T-helper 2 cell treated with Interferon-gamma antibody and Interleukin-4, amounts not matched to agents 100 ng/mL and 5 ng/mL, for 36 hours (primary cell): ENCODE measurements around the gene TNFSF11. TPM values are rescaled to one million over a fixed set of nuclear protein-coding genes. Genes with fewer than 3 reads are reported as not detected.

Source experiments
- intact Hi-C: fragments of 100-400 bp; cut with micrococcal nuclease; formaldehyde crosslinking; loops from one replicate; pipeline ENCODE4 v1.15.1; 2023
- total RNA-seq: library from RNA; stranded (reverse); gene quantifications from 2 replicates; pipeline ENCODE4 v1.2.3, GENCODE V29; 2022

Gene TNFSF11
- total RNA-seq, 1 donor from 2014 or later, result 6.3 TPM

DNA sequence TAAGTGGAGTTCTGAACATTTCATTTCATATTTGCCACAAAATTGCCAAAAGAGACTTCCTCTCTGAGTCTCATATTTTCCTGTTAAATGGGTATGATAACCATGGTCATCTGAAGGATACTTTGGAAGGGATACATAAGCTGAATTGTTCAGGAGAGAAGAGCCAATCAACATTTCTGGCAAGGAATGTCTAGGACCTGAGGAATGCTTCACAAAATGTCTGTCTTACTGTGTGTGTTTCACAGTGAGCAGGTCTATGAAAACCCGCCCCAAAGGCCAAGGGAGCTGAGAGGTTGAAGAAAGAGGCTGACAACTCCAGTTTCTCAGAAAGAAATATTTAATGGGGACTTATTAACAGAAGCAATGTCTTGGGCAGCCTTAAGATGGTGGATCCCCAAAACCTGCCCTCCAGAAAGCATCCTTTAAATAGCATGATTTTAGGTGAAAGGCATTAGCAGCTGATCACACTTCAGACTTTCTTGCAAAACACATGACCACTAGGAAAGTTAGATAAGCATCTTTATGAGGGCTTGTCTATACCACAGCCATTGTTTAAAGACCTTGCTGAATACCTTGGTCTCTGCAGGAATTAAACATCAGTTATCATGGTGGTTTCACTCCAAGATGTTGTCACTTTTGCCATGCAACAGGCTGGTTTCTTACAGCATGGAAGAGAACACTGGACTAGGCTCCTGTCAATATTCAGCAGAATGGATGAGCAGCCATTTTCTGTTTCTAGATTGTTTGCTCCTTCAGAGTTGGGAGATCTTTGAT, 78.9 kb downstream of the TNFSF11 start:
- intact Hi-C loops, result no loop called here

DNA sequence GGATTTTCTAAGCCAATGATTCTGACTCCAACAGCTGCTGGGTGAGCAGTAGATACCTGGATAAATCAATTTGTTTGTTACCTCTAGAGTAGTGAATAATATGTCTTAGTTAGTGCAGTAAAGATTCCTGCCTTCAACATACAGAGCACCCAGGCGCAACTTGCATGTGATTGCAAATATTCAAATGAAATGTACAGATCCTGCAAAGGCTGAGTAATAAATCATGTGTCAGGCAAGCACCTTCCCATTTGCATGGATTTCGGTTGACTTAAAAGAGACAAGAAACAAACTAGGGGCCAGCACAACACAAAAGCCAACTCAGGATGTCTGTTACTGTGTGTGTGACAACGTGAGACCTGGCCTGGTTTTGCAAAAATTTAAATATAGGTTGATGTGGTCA, 79.7 kb downstream of the TNFSF11 start:
- intact Hi-C loops, result no loop called here

- intact Hi-C loops, result no loop called here
Observed at GRCh38 chr13:42654212-42654611, 80.3 kb downstream of the TNFSF11 start.

- intact Hi-C loops, result no loop called here
Observed at GRCh38 chr13:42654722-42655121, 80.8 kb downstream of the TNFSF11 start.

DNA sequence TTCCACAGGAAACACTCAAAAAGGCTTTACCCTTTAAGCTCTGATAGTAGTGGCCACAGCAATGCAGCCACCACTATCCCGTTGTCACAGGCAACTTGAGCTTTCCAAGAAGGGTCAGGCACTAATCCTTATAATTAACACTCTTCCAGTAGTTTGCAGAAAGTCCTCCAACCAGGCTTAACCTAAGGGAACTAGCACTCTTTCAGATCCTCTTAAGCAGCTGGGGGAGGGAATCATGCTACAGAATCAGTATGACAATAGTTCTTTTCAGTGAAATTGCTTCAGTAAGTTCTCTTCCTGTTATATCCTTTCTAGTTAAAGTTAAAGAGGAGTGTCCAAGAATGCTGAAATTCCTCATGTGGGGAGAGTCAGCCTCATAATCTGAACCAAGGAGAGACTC, 82.2 kb downstream of the TNFSF11 start:
- intact Hi-C loops, result no loop called here

DNA sequence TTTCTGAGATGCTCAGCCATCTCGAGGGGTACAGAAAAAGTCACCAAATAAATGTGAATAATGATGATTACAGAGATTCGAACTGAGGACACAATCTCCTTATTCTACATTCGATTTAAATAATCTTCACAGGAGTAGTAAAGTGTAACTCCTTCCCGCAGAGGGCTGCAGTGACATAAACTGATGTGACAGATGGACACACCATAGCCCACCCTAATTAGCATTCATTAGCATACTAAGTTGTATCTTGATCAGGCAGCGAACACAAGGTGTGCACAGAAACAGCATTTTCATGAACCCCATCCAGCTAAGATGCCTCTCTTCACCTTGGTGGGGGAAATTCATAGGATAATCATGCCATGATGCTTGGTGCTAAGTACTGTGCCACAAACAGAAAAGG, 83.0 kb downstream of the TNFSF11 start:
- intact Hi-C loops, result no loop called here

Other genes with a start within 250 kb of the TNFSF11 start
- gene FAM216B, start 207.4 kb downstream of the TNFSF11 start, total RNA-seq, result not detected in 2 replicates